GM23338 (cell line): Measurements from ENCODE around the gene CLIP2.
"Not testable (repeated sequence)": the region's sequence is repeated elsewhere in the genome, so short reads cannot be mapped to it uniquely, and the experiment has no call there.

Experiments used
- CREB1 ChIP-seq: fragments of 250-450 bp; sonication (Bioruptor Pico); IDR thresholded peaks from 2 replicates; pipeline ENCODE4 v1.5.0; 2020; ENCODE audit warnings: low read depth, mild to moderate bottlenecking, moderate library complexity
- EZH2 ChIP-seq: fragments of 200-600 bp; sonication (generic); IDR thresholded peaks from one replicate; pipeline ENCODE4 v1.8.0; 2017; ENCODE audit warnings: antibody characterized with exemption, mild to moderate bottlenecking, low read depth; ENCODE audit not compliant: unreplicated experiment
- EZH2phosphoT487 ChIP-seq: fragments of 200-600 bp; sonication (generic); IDR thresholded peaks from one replicate; pipeline ENCODE4 v1.8.1; 2018; ENCODE audit warnings: antibody characterized with exemption; ENCODE audit not compliant: unreplicated experiment
- JUNB ChIP-seq: IDR thresholded peaks from one replicate; pipeline ENCODE4 v1.6.1; 2016; ENCODE audit warnings: antibody characterized with exemption; ENCODE audit not compliant: unreplicated experiment
- NANOG ChIP-seq: IDR thresholded peaks from 2 replicates; pipeline ENCODE4 v1.6.1; 2016; ENCODE audit warnings: antibody characterized with exemption, borderline replicate concordance
- POLR2AphosphoS5 ChIP-seq: IDR thresholded peaks from 2 replicates; pipeline ENCODE4 v1.6.1; 2016; ENCODE audit warnings: antibody characterized with exemption, low read depth
- STAT1 ChIP-seq: IDR thresholded peaks from one replicate; pipeline ENCODE4 v1.6.1; 2016; ENCODE audit warnings: antibody characterized with exemption; ENCODE audit not compliant: unreplicated experiment
- ZNF114 ChIP-seq: fragments of 250-450 bp; sonication (Bioruptor Pico); IDR thresholded peaks from 2 replicates; pipeline ENCODE4 v1.5.0; 2020; ENCODE audit warnings: mild to moderate bottlenecking, moderate library complexity
- ZNF331 ChIP-seq: fragments of 250-450 bp; sonication (Bioruptor Pico); IDR thresholded peaks from 2 replicates; pipeline ENCODE4 v1.5.0; 2020; ENCODE audit warnings: low read depth, mild to moderate bottlenecking, moderate library complexity
- TF ChIP-seq, protein P1 (sequence below), 2 experiments: fragments of 200-600 bp in 1 of 2; sonication (generic) in 1 of 2; conservative IDR thresholded peaks; 2 replicates each; pipeline versions ENCODE4 v1.5.1 to v1.6.1; 2016 to 2017; ENCODE audit warnings: antibody characterized with exemption in 2 of 2, low read depth in 2 of 2, mild to moderate bottlenecking in 2 of 2, moderate library complexity in 1 of 2
- TF ChIP-seq, protein P2 (sequence below): IDR thresholded peaks from one replicate; pipeline ENCODE4 v1.6.1; 2018; ENCODE audit warnings: antibody characterized with exemption; ENCODE audit not compliant: unreplicated experiment
- TF ChIP-seq, protein P3 (sequence below): IDR thresholded peaks from 2 replicates; pipeline ENCODE4 v1.6.1; 2016; ENCODE audit warnings: antibody characterized with exemption
- TF ChIP-seq, protein P4 (sequence below): fragments of 250-450 bp; sonication (Bioruptor Pico); IDR thresholded peaks from 2 replicates; pipeline ENCODE4 v1.5.0; 2020; ENCODE audit warnings: mild to moderate bottlenecking, moderate library complexity

DNA sequence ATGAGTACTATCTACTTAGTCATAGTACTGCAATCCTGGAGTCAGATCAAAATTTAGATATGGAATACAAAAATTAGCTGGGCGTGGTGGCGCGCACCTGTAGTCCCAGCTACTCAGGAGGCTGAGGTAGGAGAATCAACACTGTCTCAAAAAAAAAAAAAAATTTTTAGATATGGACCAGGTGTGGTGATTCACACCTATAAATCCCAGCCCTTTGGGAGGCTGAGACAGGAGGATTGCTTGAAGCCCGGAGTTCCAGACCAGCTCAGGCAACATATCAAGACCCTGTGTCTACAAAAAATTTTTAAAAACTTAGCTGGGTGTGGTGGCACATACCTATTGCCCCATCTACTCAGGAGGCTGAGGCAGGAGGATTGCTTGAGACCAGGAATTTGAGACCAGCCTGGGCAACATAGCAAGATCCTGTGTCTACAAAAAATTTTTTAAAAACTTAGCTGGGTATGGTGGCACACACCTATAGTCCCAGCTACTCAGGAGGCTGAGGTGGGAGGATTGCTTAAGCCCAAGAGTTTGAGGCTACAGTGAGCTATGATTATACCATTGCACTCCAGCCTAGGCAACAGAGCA is 63.4 kb downstream of the CLIP2 start:
- TF ChIP-seq, protein P1, sequence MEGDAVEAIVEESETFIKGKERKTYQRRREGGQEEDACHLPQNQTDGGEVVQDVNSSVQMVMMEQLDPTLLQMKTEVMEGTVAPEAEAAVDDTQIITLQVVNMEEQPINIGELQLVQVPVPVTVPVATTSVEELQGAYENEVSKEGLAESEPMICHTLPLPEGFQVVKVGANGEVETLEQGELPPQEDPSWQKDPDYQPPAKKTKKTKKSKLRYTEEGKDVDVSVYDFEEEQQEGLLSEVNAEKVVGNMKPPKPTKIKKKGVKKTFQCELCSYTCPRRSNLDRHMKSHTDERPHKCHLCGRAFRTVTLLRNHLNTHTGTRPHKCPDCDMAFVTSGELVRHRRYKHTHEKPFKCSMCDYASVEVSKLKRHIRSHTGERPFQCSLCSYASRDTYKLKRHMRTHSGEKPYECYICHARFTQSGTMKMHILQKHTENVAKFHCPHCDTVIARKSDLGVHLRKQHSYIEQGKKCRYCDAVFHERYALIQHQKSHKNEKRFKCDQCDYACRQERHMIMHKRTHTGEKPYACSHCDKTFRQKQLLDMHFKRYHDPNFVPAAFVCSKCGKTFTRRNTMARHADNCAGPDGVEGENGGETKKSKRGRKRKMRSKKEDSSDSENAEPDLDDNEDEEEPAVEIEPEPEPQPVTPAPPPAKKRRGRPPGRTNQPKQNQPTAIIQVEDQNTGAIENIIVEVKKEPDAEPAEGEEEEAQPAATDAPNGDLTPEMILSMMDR (conservative IDR thresholded peaks at IDR 0.05; ENCODE audit: low read depth in 2 of 2), result not testable (repeated sequence)
- TF ChIP-seq POLR2AphosphoS5; EZH2; EZH2phosphoT487; CREB1 (CRISPR knock-in tag); NANOG; JUNB; ZNF331 (CRISPR knock-in tag); ZNF114 (CRISPR knock-in tag); STAT1: not testable (repeated sequence)
- TF ChIP-seq, protein P2, sequence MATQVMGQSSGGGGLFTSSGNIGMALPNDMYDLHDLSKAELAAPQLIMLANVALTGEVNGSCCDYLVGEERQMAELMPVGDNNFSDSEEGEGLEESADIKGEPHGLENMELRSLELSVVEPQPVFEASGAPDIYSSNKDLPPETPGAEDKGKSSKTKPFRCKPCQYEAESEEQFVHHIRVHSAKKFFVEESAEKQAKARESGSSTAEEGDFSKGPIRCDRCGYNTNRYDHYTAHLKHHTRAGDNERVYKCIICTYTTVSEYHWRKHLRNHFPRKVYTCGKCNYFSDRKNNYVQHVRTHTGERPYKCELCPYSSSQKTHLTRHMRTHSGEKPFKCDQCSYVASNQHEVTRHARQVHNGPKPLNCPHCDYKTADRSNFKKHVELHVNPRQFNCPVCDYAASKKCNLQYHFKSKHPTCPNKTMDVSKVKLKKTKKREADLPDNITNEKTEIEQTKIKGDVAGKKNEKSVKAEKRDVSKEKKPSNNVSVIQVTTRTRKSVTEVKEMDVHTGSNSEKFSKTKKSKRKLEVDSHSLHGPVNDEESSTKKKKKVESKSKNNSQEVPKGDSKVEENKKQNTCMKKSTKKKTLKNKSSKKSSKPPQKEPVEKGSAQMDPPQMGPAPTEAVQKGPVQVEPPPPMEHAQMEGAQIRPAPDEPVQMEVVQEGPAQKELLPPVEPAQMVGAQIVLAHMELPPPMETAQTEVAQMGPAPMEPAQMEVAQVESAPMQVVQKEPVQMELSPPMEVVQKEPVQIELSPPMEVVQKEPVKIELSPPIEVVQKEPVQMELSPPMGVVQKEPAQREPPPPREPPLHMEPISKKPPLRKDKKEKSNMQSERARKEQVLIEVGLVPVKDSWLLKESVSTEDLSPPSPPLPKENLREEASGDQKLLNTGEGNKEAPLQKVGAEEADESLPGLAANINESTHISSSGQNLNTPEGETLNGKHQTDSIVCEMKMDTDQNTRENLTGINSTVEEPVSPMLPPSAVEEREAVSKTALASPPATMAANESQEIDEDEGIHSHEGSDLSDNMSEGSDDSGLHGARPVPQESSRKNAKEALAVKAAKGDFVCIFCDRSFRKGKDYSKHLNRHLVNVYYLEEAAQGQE, result not testable (repeated sequence)
- TF ChIP-seq, protein P3, sequence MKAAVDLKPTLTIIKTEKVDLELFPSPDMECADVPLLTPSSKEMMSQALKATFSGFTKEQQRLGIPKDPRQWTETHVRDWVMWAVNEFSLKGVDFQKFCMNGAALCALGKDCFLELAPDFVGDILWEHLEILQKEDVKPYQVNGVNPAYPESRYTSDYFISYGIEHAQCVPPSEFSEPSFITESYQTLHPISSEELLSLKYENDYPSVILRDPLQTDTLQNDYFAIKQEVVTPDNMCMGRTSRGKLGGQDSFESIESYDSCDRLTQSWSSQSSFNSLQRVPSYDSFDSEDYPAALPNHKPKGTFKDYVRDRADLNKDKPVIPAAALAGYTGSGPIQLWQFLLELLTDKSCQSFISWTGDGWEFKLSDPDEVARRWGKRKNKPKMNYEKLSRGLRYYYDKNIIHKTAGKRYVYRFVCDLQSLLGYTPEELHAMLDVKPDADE, result not testable (repeated sequence)
- TF ChIP-seq, protein P4, sequence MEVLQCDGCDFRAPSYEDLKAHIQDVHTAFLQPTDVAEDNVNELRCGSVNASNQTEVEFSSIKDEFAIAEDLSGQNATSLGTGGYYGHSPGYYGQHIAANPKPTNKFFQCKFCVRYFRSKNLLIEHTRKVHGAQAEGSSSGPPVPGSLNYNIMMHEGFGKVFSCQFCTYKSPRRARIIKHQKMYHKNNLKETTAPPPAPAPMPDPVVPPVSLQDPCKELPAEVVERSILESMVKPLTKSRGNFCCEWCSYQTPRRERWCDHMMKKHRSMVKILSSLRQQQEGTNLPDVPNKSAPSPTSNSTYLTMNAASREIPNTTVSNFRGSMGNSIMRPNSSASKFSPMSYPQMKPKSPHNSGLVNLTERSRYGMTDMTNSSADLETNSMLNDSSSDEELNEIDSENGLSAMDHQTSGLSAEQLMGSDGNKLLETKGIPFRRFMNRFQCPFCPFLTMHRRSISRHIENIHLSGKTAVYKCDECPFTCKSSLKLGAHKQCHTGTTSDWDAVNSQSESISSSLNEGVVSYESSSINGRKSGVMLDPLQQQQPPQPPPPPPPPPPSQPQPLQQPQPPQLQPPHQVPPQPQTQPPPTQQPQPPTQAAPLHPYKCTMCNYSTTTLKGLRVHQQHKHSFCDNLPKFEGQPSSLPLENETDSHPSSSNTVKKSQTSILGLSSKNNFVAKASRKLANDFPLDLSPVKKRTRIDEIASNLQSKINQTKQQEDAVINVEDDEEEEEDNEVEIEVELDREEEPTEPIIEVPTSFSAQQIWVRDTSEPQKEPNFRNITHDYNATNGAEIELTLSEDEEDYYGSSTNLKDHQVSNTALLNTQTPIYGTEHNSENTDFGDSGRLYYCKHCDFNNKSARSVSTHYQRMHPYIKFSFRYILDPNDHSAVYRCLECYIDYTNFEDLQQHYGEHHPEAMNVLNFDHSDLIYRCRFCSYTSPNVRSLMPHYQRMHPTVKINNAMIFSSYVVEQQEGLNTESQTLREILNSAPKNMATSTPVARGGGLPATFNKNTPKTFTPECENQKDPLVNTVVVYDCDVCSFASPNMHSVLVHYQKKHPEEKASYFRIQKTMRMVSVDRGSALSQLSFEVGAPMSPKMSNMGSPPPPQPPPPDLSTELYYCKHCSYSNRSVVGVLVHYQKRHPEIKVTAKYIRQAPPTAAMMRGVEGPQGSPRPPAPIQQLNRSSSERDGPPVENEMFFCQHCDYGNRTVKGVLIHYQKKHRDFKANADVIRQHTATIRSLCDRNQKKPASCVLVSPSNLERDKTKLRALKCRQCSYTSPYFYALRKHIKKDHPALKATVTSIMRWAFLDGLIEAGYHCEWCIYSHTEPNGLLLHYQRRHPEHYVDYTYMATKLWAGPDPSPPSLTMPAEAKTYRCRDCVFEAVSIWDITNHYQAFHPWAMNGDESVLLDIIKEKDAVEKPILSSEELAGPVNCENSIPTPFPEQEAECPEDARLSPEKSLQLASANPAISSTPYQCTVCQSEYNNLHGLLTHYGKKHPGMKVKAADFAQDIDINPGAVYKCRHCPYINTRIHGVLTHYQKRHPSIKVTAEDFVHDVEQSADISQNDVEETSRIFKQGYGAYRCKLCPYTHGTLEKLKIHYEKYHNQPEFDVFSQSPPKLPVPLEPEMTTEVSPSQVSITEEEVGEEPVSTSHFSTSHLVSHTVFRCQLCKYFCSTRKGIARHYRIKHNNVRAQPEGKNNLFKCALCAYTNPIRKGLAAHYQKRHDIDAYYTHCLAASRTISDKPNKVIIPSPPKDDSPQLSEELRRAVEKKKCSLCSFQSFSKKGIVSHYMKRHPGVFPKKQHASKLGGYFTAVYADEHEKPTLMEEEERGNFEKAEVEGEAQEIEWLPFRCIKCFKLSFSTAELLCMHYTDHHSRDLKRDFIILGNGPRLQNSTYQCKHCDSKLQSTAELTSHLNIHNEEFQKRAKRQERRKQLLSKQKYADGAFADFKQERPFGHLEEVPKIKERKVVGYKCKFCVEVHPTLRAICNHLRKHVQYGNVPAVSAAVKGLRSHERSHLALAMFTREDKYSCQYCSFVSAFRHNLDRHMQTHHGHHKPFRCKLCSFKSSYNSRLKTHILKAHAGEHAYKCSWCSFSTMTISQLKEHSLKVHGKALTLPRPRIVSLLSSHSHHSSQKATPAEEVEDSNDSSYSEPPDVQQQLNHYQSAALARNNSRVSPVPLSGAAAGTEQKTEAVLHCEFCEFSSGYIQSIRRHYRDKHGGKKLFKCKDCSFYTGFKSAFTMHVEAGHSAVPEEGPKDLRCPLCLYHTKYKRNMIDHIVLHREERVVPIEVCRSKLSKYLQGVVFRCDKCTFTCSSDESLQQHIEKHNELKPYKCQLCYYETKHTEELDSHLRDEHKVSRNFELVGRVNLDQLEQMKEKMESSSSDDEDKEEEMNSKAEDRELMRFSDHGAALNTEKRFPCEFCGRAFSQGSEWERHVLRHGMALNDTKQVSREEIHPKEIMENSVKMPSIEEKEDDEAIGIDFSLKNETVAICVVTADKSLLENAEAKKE (CRISPR knock-in tag), result not testable (repeated sequence)
